Right lobe of liver (tissue), 4 donors: ENCODE data around the gene MINK1.

ENCODE experiments used
- CTCF ChIP-seq, 4 donors: fragments of 200-600 bp in 3 of 4; fragments of 450-650 bp in 1 of 4; IDR thresholded peaks; one replicate each; pipeline versions ENCODE4 v1.5.1 to v1.8.0; 2016 to 2022; ENCODE audit warnings: antibody characterized with exemption in 4 of 4, mild to moderate bottlenecking in 2 of 4
- POLR2A ChIP-seq: fragments of 450-650 bp; IDR thresholded peaks from one replicate; pipeline ENCODE4 v1.6.1; 2017; ENCODE audit warnings: antibody characterized with exemption, mild to moderate bottlenecking
- donor health status: DM: no; HTN: no; CAD: no.
- donor health status: DM: no; HTN: no; CAD: no.
- donor health status: DM: no; HTN: yes; CAD: no.

GRCh38 chr17:4788807-4789700 lies 44.1 kb upstream of the MINK1 start, which contains the start of gene GLTPD2:
- TF ChIP-seq CTCF (IDR thresholded peaks at IDR 0.05) (peak in 2 of 4 donors; percentile 9 to 16), POLR2A (peak; percentile 74)
